HG03095 (cell line): ENCODE data around the gene FGB.
A peak's percentile ranks its signal among the peaks of the same experiment; 100 is the strongest.

Source experiments
- ATAC-seq: cut with Tn5 transposase; IDR thresholded peaks from one replicate; pipeline ENCODE4 v1.9.1; 2021; ENCODE audit warnings: moderate library complexity; ENCODE audit not compliant: unreplicated experiment

The FGB gene

DNA sequence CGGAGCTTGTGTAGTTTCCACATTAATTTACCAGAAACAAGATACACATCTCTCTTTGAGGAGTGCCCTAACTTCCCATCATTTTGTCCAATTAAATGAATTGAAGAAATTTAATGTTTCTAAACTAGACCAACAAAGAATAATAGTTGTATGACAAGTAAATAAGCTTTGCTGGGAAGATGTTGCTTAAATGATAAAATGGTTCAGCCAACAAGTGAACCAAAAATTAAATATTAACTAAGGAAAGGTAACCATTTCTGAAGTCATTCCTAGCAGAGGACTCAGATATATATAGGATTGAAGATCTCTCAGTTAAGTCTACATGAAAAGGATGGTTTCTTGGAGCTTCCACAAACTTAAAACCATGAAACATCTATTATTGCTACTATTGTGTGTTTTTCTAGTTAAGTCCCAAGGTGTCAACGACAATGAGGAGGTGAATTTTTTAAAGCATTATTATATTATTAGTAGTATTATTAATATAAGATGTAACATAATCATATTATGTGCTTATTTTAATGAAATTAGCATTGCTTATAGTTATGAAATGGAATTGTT, at the start of gene FGB:
TSS of gene FGB (plus strand) at position 315 of the 558 bp plus-strand sequence. CDS start at position 323, 8 bp downstream.
- no peak for ATAC-seq

DNA sequence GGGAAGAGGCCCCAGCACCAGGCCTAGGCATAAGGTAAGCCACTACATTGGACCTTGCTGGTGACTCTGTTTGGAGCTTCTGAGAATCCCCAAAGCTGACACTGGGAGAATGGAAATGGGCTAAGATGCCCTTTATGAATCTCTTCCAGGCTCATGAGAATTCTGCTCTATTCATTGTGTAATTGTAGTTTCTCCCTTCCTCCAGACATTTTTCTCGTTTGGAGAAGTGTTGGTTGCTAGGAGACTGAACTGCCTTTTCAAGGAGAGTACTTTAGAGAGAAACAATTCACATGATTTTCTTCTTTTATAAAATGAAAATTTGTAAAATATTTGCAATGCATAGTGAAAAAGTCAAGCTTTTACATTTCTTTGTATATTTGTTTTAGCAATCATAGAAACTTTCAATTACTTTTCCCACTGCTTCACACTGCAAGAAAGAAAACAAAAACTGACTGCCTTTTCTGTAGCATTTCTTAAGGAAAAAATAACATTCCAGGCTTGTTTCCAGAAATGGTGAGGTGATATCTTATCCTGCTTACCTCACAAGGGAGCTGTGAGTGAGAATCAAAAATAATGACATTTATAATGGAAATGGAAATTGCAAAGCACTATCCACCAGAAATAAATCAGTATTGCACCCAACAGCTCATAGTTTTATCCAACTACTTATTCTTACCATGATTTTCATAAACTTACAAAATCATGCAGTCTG, 46.3 kb upstream of the FGB start:
- ATAC-seq = no peak

DNA sequence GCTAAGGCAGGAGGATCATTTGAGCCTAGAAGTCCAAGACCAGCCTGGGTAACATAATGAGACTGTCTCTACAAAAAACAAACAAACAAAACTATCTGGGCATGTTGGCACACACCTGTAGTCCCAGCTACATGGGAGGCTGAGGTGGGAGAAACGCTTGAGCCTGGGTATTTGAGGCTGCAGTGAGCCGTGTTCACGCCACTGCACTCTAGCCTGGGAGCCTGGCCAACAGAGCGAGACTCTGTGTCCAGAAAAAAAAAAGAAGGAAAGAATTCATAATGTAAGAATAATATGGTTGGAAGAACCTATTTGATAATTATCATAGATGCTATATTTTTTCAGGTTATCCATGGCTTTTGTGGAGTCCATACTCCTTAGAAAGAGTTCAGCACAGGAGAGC, 45.2 kb upstream of the FGB start:
- ATAC-seq = no peak

DNA sequence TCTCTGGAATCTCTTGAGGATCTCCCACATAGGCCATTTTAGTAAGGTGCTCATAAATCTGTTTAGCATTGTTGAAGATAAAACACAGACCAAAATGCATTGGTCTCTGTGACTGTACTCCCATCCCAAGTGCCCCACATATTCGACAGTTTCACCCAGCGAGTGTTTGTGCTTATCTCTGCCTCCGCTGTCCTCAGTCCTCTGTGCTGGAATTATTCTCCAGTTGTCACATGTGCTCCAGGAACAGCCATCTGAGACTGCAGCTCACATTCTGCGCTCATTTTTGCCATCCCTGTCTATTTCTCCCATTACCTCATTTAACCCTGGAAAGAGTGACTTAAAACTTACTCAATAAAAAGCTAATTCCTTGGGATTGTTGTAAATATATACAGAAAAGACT, 43.6 kb upstream of the FGB start:
- no peak for ATAC-seq

DNA sequence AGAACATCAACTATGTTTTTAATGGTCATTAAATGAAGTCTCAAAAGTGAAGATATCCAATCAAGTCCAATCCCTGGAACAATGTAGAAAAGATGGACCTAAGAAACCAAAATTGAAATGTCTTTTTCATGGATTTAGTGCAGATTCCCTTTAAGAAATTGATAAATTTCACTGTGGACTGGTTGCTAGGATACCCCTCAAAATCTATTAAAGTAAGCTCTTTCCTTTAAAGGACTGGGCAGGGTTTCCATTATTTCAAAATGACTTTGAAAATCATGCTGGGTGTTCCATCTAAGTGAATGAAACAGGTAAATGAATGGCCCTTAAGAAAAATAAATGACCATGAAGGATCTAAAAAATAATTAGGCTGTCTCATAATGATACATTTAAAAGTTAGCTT, 41.2 kb upstream of the FGB start:
- ATAC-seq = no peak

DNA sequence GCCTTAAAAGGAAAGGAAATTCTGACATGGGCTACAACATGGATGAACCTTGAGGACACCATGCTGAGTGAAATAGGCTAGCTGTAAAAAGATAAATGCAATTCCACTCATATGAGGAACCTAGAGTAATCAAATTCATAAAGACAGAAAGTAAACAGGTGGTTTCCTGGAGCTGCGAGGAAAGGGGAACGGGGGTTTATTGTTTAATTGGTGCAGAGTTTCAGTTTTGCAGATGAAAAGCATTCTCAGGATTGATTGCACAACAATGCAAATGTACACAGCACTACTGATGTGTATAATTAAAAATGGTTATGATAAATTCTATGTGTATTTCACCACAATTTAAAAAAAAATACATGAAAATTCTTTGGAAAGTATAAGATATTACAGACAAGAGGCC, 36.7 kb upstream of the FGB start:
- no peak for ATAC-seq

DNA sequence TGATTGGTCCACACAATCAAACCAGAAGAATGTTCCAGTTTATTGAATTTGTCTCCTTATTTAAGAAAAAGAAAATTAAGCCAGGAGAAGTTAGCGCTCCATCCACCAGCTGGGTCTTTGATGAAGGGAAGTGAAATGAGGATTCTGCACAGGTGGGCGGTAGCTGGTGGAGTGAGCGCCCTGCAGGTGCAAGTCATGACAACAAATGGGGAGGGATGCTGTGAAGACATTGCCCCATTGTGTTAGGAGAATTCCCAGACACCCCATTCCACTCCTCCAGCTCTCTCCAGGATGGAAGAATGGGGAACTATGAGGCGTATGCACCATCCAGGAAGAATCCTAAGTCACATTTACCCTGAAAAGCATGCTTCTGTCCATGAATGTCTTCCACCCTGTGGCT, 35.5 kb upstream of the FGB start:
- ATAC-seq = no peak

DNA sequence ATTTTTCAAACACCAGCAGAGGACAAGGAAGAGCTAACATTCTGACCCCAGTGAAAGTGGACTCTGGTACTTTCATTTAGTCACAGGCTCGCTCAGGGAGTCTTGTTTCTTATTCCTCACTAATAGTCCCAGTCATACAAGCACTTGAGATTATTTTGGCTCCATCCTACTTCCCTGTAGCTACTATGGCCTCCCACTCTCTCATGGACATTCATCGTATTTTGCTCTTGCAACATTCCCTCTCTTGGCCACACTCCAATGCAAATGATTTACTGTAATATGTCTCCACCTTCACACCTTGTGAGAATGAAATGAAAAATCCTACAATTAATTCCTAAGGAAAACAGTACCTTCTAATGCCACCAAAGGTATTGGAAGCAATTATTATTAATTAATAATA, 33.9 kb upstream of the FGB start:
- ATAC-seq = no peak

DNA sequence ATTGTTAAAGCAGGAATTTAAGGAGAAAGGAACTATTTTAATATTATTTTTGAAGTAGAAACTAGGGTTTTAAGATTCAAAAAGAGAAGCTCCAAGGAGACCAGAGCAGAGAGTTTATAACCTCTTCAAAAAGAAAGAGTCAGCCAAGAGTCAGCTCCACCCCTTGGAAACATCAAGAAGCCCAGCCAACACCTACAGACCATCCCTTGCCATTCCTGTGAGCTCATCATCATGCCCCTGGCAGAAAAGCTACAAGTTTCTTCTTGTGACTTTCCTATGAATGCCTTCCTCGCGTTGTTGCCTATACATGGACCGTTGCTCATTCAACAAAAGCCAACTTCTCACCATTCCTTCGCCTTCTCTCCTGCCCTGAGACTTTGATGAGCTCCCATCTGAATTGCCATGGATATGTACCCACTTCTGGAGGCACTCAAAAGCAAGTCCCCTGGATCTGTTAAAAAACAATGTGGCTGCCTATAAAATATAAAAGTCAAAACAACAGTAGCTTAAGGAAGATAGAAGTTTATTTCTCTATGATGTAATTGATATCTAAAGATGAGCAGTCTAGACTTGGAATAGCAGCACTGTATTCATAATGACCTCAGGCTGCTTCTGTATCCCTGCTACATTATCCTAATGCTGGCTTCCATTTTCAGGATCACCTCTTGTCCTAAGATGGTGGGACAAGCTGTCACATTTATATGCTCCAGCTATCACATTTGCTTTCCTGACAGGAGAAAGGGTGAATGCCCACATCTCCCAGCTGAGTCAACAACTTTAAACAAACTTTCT, 32.9 kb upstream of the FGB start:
- no peak for ATAC-seq

DNA sequence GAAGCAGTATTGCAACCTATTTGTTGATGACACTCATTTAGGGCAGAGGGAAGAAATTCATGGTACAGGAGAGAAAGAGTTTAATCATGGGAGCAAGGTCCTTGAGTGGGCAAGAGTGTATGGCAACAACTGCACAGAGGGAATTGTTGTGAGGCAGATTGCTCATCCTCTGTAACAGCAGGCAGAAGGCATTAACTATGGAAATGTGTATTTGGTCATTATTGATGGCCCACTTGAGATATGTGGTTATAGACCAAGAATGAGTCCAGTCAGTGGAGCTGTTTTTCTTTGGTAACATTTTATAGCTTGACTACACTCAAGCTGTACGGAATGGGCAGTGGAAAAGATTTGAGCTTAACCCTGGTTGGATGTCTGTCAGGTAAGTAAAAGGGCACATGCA, 28.5 kb upstream of the FGB start:
- ATAC-seq = no peak

DNA sequence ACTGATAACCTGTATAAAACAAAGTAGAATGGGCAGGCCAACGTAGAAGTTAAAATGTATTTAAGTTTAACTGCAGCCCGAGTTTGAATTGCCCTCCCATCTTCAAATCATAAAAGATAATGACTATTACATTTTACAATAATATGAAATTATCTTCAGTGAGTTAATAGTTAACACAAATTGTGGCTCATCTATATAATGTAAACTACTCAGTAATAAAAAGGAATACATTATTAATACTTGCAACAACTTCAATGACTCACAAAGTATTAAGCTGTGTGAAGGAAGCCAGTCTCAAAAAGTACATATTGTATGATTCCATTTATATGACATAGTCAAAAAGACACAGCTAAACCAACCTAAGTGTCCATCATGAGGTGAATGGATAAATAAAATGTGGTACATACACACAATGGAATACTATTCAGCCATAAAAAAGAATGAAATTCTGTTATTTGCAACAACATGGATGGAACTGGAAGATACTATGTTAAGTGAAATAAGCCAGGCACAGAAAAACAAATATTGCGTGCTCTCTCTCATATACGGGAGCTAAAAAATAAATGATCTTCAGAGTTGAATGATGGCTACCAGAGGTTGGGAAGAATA, 20.4 kb upstream of the FGB start:
- no peak for ATAC-seq

DNA sequence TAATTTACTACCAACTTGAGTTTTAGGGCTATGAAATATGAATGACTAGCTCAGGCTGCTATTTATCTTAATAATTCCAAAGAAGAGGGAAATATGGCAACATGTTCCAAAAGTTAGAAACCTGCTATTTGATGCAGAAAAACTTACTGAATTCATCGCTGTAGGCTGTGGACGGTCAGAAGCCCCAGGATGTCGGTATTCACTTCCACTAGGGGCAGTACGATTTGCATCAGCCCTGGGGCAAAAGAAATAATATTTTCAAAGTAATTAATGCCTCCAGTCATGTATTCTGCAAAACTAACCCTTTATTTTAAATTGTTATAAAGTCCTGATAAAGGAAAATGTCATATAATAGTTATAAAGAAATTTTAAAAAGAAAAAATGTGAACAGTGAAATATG, 17.1 kb upstream of the FGB start:
- ATAC-seq = no peak

DNA sequence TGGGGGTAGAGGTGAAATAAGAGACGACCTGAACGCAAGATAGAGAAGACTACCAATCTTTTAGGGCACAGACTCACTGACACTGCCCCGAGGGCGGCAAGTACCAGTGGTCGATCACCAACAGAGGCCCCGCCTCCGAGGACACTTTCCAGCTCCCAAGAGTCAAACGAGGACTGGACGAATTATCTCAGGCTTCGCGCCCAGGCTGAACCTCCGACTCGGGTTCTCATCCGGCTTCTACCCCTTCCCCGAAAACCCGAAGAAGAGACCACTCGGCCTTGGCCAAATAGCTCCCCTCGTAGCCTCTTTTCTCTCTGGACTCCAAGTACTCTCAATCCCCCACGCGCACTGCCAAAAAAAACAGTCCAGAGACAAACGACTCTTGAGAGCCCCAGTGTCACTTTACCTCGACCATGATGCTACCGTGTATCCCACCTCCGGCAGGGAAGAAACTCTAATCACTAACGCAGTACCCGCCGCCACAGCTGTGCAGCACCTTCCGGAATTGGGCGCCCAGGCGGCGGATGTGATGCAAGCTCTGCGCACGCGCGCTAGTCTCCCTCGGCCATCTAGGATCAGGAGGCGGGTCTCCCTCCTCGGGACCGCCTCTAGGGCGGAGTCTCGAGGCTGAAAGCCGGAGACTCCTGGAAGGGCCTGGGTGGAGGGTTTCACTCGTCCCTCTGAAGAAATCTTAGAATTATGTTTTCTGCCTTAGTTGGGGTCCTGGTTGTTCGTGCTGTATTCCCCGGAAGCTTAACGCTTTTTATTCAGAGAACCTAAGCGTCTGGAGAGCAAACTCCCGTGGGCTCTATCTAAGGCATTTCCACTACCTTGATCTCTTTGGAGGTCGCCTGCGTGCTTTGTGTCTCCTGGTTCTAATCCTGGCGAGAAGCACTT, 12.7 kb upstream of the FGB start, which contains the start of gene PLRG1:
TSS of gene PLRG1 (minus strand) at position 507 of the 897 bp plus-strand sequence. CDS start at position 415, 92 bp downstream.
- ATAC-seq = peak; percentile 97

DNA sequence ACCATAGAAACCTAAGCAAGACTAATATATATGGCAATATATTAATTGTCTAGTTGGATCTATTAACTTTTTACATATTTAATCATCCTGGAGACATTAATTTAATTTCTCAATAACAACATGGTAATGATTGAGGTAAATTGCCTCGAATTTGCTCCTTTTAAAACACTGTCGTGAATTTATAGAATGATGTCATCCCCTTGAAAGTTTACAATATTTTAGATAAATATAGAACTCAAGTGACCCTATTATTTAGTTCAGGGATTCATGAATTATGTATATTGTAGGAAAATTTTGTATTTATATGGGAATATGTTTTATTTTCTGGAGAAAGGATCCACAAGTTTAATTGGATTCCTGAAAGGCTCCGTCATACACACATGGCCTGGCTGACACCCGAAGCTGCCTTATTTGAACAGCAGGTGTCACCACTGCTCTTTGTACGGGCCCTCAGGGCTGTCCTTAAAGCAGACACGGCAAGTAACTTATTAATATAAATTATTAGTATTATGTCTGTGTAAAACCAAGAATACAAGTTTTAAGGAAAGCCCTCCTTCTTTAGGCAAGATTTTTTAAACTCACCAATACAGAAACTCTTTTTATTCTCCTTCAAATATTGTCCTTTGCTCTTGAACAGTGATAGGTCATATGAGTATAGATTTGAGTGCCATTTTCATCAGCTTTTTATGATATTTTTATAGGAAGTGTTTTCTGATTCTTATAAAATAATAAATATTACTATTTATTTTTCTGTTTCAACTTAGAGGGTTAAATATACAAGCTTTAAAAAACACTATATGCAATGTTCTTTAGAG, 10.7 kb upstream of the FGB start:
- ATAC-seq = peak; percentile 51

DNA sequence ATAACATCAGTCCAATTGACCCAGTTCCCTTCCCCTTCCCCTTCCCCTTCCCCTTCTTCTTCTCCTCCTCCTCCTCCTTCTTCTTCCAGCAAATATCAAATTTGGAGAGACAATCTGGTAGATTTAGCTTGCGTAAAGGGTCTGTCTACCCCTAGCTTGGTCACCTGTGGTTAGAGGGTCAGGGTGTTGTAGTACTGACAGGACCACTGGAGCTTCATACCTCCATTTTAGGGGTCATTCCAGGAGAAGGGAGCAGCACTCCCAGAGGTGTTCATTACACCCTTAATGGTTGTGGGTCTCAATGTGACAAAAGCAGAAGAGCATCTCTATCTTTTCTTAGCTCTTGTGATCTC, 3.7 kb upstream of the FGB start:
- ATAC-seq = peak; percentile 21

DNA sequence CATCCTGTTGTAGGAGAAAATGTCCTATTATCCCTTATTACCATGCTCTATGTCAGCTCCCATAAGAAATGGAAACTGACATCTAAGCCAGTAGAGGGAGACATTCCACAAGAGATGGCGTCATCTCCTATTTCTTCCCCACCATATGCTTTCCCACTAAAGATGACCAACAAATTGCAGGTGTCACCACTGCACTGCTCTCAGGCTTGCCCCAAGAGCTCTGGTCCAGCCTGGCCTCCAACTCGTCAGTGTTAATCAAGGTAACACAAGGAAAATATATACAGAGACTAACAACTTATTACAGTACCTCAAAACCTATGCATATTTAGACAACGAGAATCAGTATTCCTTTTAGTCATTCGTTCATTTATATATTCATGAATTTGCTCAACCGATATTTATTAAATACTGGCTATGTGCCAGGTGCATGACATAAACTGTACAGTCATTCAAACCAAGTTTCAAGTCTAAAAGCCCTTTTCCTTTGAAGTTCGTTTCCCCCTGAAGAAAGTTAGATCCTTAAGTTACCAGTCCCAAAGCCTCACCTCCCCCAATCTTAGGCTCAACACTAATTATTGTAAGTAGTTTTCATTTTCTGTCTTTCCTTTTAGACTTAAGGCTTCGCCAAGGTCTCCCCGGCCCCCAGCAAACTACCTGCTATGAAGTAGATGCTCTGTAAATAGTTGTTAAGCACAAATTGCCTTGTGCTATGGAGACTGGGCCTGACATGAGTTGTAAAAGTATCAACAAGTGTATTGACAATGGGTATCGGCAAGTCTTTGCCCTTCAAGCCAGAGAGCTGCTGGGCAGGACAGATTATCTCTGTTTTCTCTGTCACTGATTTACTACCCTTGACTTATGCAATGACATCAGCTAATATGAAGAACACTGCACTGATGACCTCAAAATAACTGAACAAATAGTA, 3.1 kb upstream of the FGB start:
- ATAC-seq = peak; percentile 87

DNA sequence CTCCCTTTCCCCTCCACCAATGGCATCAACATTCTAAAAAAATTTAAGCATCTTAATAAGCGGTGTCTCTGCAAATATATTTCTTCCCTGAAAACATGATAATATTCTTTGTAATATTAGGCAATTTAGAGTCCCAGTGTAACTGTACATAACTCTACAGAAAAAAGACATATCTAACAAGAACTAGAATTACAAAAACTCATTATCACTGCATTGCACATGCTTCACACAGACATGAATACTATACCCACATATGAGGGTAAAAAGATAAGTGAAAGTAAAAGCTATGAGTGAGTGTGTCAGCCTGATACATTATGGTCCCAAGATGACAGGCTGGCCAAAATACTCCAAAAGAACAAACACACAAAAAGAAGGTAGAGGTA, 2.4 kb upstream of the FGB start:
- ATAC-seq = no peak

DNA sequence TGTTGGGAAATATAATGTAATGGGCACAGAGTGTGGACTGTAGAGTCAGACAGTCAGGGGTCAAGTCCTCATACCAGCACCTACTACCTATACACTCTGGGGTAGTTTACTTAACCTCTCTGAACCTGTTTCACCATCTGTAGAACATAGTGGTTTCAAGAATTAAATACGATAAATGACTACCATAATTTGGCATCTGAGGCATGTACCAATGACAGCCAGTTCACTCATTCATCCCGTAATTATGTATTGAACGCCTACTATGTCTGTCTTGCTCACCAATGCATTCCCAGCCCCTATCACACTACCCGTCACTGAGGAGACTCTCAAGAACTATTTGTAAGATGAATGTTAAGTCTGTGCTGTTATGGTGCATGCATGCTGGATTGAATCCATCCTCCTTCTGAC, 2.0 kb upstream of the FGB start:
- ATAC-seq = no peak

DNA sequence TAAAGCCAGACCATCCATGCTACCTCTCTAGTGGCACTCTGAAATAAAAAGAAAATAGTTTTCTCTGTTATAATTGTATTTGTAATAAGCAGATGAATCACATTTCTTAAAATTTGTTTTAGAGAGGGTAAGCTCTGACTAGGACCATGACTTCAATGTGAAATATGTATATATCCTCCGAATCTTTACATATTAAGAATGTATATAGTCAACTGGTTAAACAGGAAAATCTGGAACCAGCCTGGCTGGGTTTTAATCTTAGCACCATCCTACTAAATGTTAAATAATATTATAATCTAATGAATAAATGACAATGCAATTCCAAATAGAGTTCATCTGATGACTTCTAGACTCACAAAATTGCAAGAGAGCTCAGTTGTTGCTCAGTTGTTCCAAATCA, 1.5 kb downstream of the FGB start:
- ATAC-seq = no peak
